GM23248 (cell line): ENCODE measurements around the gene USP30.

Source experiments
- EZH2 ChIP-seq: fragments of 200-600 bp; sonication (generic); IDR thresholded peaks from 2 replicates; pipeline ENCODE4 v1.6.1; 2018; ENCODE audit warnings: antibody characterized with exemption, mild to moderate bottlenecking; ENCODE audit not compliant: insufficient read depth, poor library complexity, severe bottlenecking
- EZH2phosphoT487 ChIP-seq: fragments of 200-600 bp; sonication (generic); IDR thresholded peaks from 2 replicates; pipeline ENCODE4 v1.6.1; 2018; ENCODE audit warnings: antibody characterized with exemption, moderate library complexity, mild to moderate bottlenecking, low read depth; ENCODE audit not compliant: insufficient read depth

DNA sequence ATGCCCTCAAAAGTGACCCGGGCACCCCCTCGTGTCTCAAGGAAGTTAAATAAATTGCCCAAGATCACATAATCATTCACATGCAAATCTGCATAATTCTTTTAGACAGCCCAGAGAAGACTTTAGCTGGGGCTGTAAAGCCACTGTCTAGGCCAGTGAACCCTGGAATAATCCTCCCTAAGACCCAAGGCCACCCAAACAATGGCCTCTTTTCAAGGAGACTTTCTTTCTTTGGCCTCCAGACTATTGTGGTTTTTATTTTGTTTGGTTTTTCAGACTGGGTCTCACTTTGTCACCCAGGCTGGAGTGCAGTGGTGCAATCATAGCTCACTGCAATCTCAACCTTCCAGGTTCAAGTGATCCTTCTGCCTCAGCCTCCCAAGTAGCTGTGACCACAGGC is 42.1 kb upstream of the USP30 start:
- no peak for TF ChIP-seq EZH2
- TF ChIP-seq EZH2phosphoT487: no peak
